K562 (cell line): Measurements from ENCODE around the gene DYNC2I2. TPM values are rescaled to one million over a fixed set of nuclear protein-coding genes. Genes with fewer than 3 reads are reported as not detected.
A peak's percentile ranks its signal among the peaks of the same experiment; 100 is the strongest.

ENCODE experiments used
- ATAC-seq: fragments of 200-7000 bp; cut with Tn5 transposase; 3 replicates; pipeline ENCODE4 v1.9.1; 2020; ENCODE audit warnings: moderate library complexity
- BruUV-seq: library from RNA; stranded (reverse); fragments of 400-500 nt; replicated peaks from 2 replicates; lab custom pipeline; 2021; lab: Mats Ljungman, UMichigan
- CTCF ChIA-PET: fragments of 300-600 bp; formaldehyde crosslinking; extraction: SDS; loops from one replicate; lab custom pipeline; 2021; ENCODE audit warnings: low intra/inter-chr PET ratio; lab: Yijun Ruan, JAX
- POLR2A ChIA-PET: fragments of 300-600, 350-650 bp; sonication (Branson Sonifier 250); formaldehyde crosslinking; extraction: SDS; loops from one replicate; lab custom pipeline; 2021; ENCODE audit warnings: antibody characterized with exemption, inconsistent platforms; lab: Yijun Ruan, JAX
- DNase-seq, 4 experiments: peaks; one replicate each; pipeline versions ENCODE4 v3.0.0 to v3.0.0-alpha.2; 2011 to 2018; ENCODE audit warnings: low spot score in 3 of 4, mixed read lengths in 3 of 4; ENCODE audit errors: extremely low read depth in 1 of 4
- FAIRE-seq: peaks from 2 replicates; lab custom pipeline; 2011; peaks lifted over from hg19 to GRCh38; lab: Jason Lieb, UNC
- H2AFZ ChIP-seq: 2 replicates; pipeline ENCODE4 v1.6.0; 2011; ENCODE audit warnings: low read depth, low read length, control low read depth, inconsistent platforms
- H3K27ac ChIP-seq: fragments of 200-600 bp; 3 replicates; pipeline ENCODE4 v1.8.0; 2011; ENCODE audit warnings: low read depth, mild to moderate bottlenecking, control low read depth, inconsistent platforms, low read length, moderate library complexity, mixed read lengths; ENCODE audit errors: extremely low read depth
- H3K27me3 ChIP-seq, 2 experiments: fragments of 300-600 bp in 1 of 2; 2 replicates in 1 of 2; 3 replicates in 1 of 2; pipeline versions ENCODE4 v1.6.0 to v1.8.0; 2011; ENCODE audit warnings: inconsistent platforms in 2 of 2, low read length in 2 of 2, mild to moderate bottlenecking in 1 of 2, mixed read lengths in 1 of 2, moderate library complexity in 1 of 2; ENCODE audit not compliant: control insufficient read depth in 2 of 2, insufficient read depth in 2 of 2
- H3K36me3 ChIP-seq: fragments of 300-600 bp; 3 replicates; pipeline ENCODE4 v1.8.0; 2011; ENCODE audit warnings: mild to moderate bottlenecking, low read length, inconsistent platforms; ENCODE audit not compliant: control insufficient read depth, insufficient read depth
- H3K4me1 ChIP-seq, 2 experiments: fragments of 200-600 bp in 1 of 2; replicated peaks in 1 of 2; 2 replicates in 1 of 2; 3 replicates in 1 of 2; pipeline versions ENCODE4 v1.5.1 to v1.8.0; 2011; ENCODE audit warnings: inconsistent platforms in 2 of 2, low read length in 2 of 2, mild to moderate bottlenecking in 1 of 2, mixed read lengths in 1 of 2, moderate library complexity in 1 of 2; ENCODE audit not compliant: control insufficient read depth in 2 of 2, insufficient read depth in 2 of 2
- H3K4me2 ChIP-seq: 2 replicates; pipeline ENCODE4 v1.6.1; 2011; ENCODE audit warnings: low read length, control low read depth, inconsistent platforms, mixed read lengths; ENCODE audit not compliant: insufficient read depth
- H3K4me3 ChIP-seq: fragments of 200-600 bp; sonication (generic), shearing (Covaris generic); 2 replicates; pipeline ENCODE4 v1.5.1; 2016; ENCODE audit warnings: control low read depth, inconsistent platforms
- H3K79me2 ChIP-seq: fragments of 200-600 bp; 3 replicates; pipeline ENCODE4 v1.8.0; 2011; ENCODE audit warnings: low read length, inconsistent platforms; ENCODE audit not compliant: control insufficient read depth, insufficient read depth
- H3K9ac ChIP-seq, 2 experiments: 2 replicates each; pipeline versions ENCODE4 v1.6.0 to v1.6.1; 2011; ENCODE audit warnings: low read depth in 2 of 2, low read length in 2 of 2, control low read depth in 1 of 2, inconsistent platforms in 1 of 2, mild to moderate bottlenecking in 1 of 2, mixed read lengths in 1 of 2; ENCODE audit not compliant: insufficient read depth in 1 of 2
- H3K9me1 ChIP-seq: one replicate; pipeline ENCODE4 v1.6.0; 2011; ENCODE audit warnings: inconsistent platforms, mild to moderate bottlenecking, low read length, moderate library complexity; ENCODE audit not compliant: control insufficient read depth, insufficient read depth
- H3K9me3 ChIP-seq: replicated peaks from 2 replicates; pipeline ENCODE4 v1.5.1; 2011; ENCODE audit warnings: low read depth, low read length, inconsistent platforms; ENCODE audit not compliant: control insufficient read depth, insufficient read depth
- H4K20me1 ChIP-seq: replicated peaks from 2 replicates; pipeline ENCODE4 v1.6.1; 2011; ENCODE audit warnings: low read length, inconsistent platforms, mixed read lengths; ENCODE audit not compliant: control insufficient read depth, insufficient read depth
- C11orf30 ChIP-seq: fragments of 450-650 bp; IDR thresholded peaks from 2 replicates; pipeline ENCODE4 v1.6.1; 2016; ENCODE audit warnings: low read depth, mild to moderate bottlenecking
- COPS2 ChIP-seq: fragments of 450-650 bp; conservative IDR thresholded peaks from 2 replicates; pipeline ENCODE4 v1.6.1; 2016; ENCODE audit warnings: mild to moderate bottlenecking, moderate library complexity
- MLLT1 ChIP-seq, 2 experiments: fragments of 450-650 bp; IDR thresholded peaks; 2 replicates each; pipeline ENCODE4 v1.6.1; 2016
- NBN ChIP-seq: fragments of 450-650 bp; IDR thresholded peaks from 2 replicates; pipeline ENCODE4 v1.6.1; 2016; ENCODE audit warnings: low read depth, mild to moderate bottlenecking
- RB1 ChIP-seq: fragments of 450-650 bp; IDR thresholded peaks from 2 replicates; pipeline ENCODE4 v1.6.1; 2017; ENCODE audit warnings: low read depth, mild to moderate bottlenecking
- SMC3 ChIP-seq: conservative IDR thresholded peaks from 2 replicates; pipeline ENCODE4 v1.6.1; 2011; ENCODE audit warnings: low read depth, low read length, improper control_type of control experiment; ENCODE audit not compliant: insufficient read depth
- XRCC4 ChIP-seq: IDR thresholded peaks from one replicate; pipeline ENCODE4 v1.6.1; 2011; ENCODE audit not compliant: insufficient read depth, insufficient read length; ENCODE audit errors: extremely low read depth
- ZNF3 ChIP-seq: fragments of 250-450 bp; sonication (Bioruptor Pico); IDR thresholded peaks from 2 replicates; pipeline ENCODE4 v1.5.0; 2021; ENCODE audit warnings: mild to moderate bottlenecking, moderate library complexity
- WGBS: fragments of 100-300 bp; shearing (Covaris generic); methylation state at CpG from one replicate; pipeline ENCODE4 v1.1.6; 2016; ENCODE audit warnings: low coverage, mixed read lengths; ENCODE audit not compliant: insufficient coverage; ENCODE audit errors: missing lambda C conversion rate; 5-methylcytosine and 5-hydroxymethylcytosine counted together
- in situ Hi-C: fragments of 300-500 bp; cut with MboI; formaldehyde crosslinking; loops from 4 replicates; pipeline ENCODE4 v1.15.0; 2018; ENCODE audit warnings: inconsistent platforms, mixed read lengths
- intact Hi-C: fragments of 100-400 bp; cut with micrococcal nuclease; formaldehyde crosslinking; loops from 2 replicates; pipeline ENCODE4 v1.14.2; 2022
- polyA plus RNA-seq, 8 experiments: library from polyadenylated mRNA; depleted of rRNA in 4 of 8; stranded (reverse) in 5 of 8; unstranded in 3 of 8; fragments of >200 nt; fragmentation: Nextera tagmentation in 2 of 8; fragmentation: Illumina TruSeq in 1 of 8; extraction: Ambion mirVana in 2 of 8; extraction: Trizol in 1 of 8; gene quantifications; 2 replicates each; pipeline versions ENCODE4 v1.2.1 to v1.2.3, GENCODE V29; 2011 to 2014; ENCODE audit warnings: inconsistent platforms in 1 of 8, missing spikeins in 1 of 8
- total RNA-seq, 7 experiments: library from RNA; depleted of rRNA in 6 of 7; stranded (reverse); fragments of >200 nt in 6 of 7; fragmentation: Illumina TruSeq in 2 of 7; extraction: Trizol in 2 of 7; gene quantifications; 2 replicates each; pipeline versions ENCODE4 v1.2.1 to v1.2.3, GENCODE V29; 2011 to 2021; ENCODE audit warnings: low replicate concordance in 1 of 7

The DYNC2I2 gene
- total and polyA plus RNA-seq, 9 of the 15 experiments (the other 6 are each of a cell fraction or from before 2014, with no cell fraction given) = 1.5 to 249 (median 70.0) TPM

- H3K9me3 ChIP-seq = no peaks in the 10 kb centered on the region
- no peak overlapping the region for H3K27ac ChIP-seq
- no peaks in the 10 kb centered on the region for H3K9me1 ChIP-seq
- 0 out of 2 replicates have a peak overlapping the region, but pooled peaks have one; percentile 19 for H3K4me2 ChIP-seq
- TF ChIP-seq MLLT1 (IDR thresholded peaks at IDR 0.05) (0 out of 4 replicates have a peak, but pooled peaks of 1 of the 2 experiments have one; percentile 31), COPS2 (no peak)
- no TSS peak for BruUV-seq
- H4K20me1 ChIP-seq = no peaks in the 10 kb centered on the region
- POLR2A ChIA-PET = interaction anchor here (0.5 to 3.5 kb wide), 5 partner anchors 9 to 1334 kb away, joined by 3 to 17 read pairs (median 3); no protein-coding TSS in a partner anchor
- peaks cover 2 to 11% of the 10 kb centered on the region in 2 experiments; a peak in 2 of 5 replicates for H3K4me1 ChIP-seq
- no peaks in the 10 kb centered on the region for H3K79me2 ChIP-seq
- CTCF ChIA-PET = no interaction called here
- no peak overlapping the region for H3K4me3 ChIP-seq
- intact Hi-C loops (no loop called here), in situ Hi-C loops (no loop called here)
- H3K36me3 ChIP-seq = no peaks in the 10 kb centered on the region
- peak in 2 of 4 experiments; percentile 10 to 19 for DNase-seq
- 28% methylated on average over 5 of the region's 10 CpGs for WGBS
- H2AFZ ChIP-seq = peak overlapping the region; percentile 73
- ATAC-seq = peak; percentile 20; the same call in 2 of the 3 replicates
- peak overlapping the region in 1 of 2 experiments; percentile 76; a peak in 1 of 4 replicates for H3K9ac ChIP-seq
- FAIRE-seq = no peak
- H3K27me3 ChIP-seq = no peaks in the 10 kb centered on the region
These were observed 21.1 kb upstream of the DYNC2I2 start for GRCh38 chr9:128677794-128678193.

- in situ Hi-C loops (no loop called here), intact Hi-C loops (no loop called here)
- no TSS peak for BruUV-seq
- H2AFZ ChIP-seq = no peak overlapping the region
- H3K27ac ChIP-seq = no peak overlapping the region
- H3K9me1 ChIP-seq = no peaks in the 10 kb centered on the region
- CTCF ChIA-PET = no interaction called here
- no peaks in the 10 kb centered on the region for H3K9me3 ChIP-seq
- no peak for ATAC-seq
- no peak for FAIRE-seq
- H3K79me2 ChIP-seq = no peaks in the 10 kb centered on the region
- POLR2A ChIA-PET = interaction anchor here (0.6 to 3.5 kb wide), 8 partner anchors 8 to 1211 kb away, joined by 3 to 17 read pairs (median 4); partner anchors contain the start of genes DYNC2I2 and PKN3
- no peak overlapping the region for H3K4me3 ChIP-seq
- WGBS = 53% methylated on average over 4 of the region's 4 CpGs
- H3K4me2 ChIP-seq = no peak overlapping the region
- peaks cover 2 to 8% of the 10 kb centered on the region in 2 experiments; a peak in 2 of 5 replicates for H3K4me1 ChIP-seq
- no peaks in the 10 kb centered on the region for H4K20me1 ChIP-seq
- no peaks in the 10 kb centered on the region for H3K27me3 ChIP-seq
- H3K9ac ChIP-seq = no peak overlapping the region
- DNase-seq = peak in 1 of 4 experiments; percentile 15
- H3K36me3 ChIP-seq = no peaks in the 10 kb centered on the region
- TF ChIP-seq RB1 (no peak), ZNF3 (CRISPR knock-in tag) (no peak), XRCC4 (no peak), C11orf30 (peak; percentile 54; the same call in 1 of the 2 replicates), NBN (no peak), SMC3 (no peak)
These were observed 18.7 kb upstream of the DYNC2I2 start for GRCh38 chr9:128675382-128675781.
